HL-60 (cell line): Measurements from ENCODE around the gene QPRT.
"Not testable (repeated sequence)": the region's sequence is repeated elsewhere in the genome, so short reads cannot be mapped to it uniquely, and the experiment has no call there.

Experiments used
- DNase-seq, 2 experiments: peaks; one replicate each; pipeline ENCODE4 v3.0.0-alpha.2; 2010 to 2020; ENCODE audit warnings: low read depth in 1 of 2, low spot score in 1 of 2
- H3K27ac ChIP-seq: fragments of 250-450 bp; sonication (Bioruptor Pico); replicated peaks from 2 replicates; pipeline ENCODE4 v1.5.1; 2020; ENCODE audit warnings: mild to moderate bottlenecking, moderate library complexity
- H3K27me3 ChIP-seq: fragments of 250-450 bp; sonication (Bioruptor Pico); 2 replicates; pipeline ENCODE4 v1.5.1; 2021; ENCODE audit warnings: mild to moderate bottlenecking, moderate library complexity; ENCODE audit not compliant: insufficient read depth, poor library complexity, severe bottlenecking
- H3K4me3 ChIP-seq: replicated peaks from 2 replicates; pipeline ENCODE4 v1.5.1; 2011; ENCODE audit warnings: mild to moderate bottlenecking, control low read depth, low read length; ENCODE audit not compliant: insufficient read depth
- CTCF ChIP-seq: IDR thresholded peaks from one replicate; pipeline ENCODE4 v1.5.1; 2011; ENCODE audit warnings: low read length, control low read depth, inconsistent platforms; ENCODE audit not compliant: insufficient read depth
- GABPA ChIP-seq: IDR thresholded peaks from 2 replicates; pipeline ENCODE4 v1.6.1; 2012; ENCODE audit warnings: low read depth
- POLR2AphosphoS5 ChIP-seq: IDR thresholded peaks from 2 replicates; pipeline ENCODE4 v1.6.1; 2012; ENCODE audit warnings: low read depth
- SPI1 ChIP-seq: IDR thresholded peaks from 2 replicates; pipeline ENCODE4 v1.6.1; 2012; ENCODE audit warnings: low read depth, mild to moderate bottlenecking, borderline replicate concordance
- TF ChIP-seq, protein P1 (sequence below): IDR thresholded peaks from 2 replicates; pipeline ENCODE4 v1.6.1; 2012; ENCODE audit warnings: low read depth; ENCODE audit not compliant: insufficient replicate concordance

QPRT gene

GRCh38 chr16:29744541-29745101 is 65.6 kb downstream of the QPRT start:
- peak overlapping the region; percentile 100 for H3K27ac ChIP-seq
- no peaks in the 10 kb centered on the region for H3K27me3 ChIP-seq
- peak; percentile 33 to 75 for DNase-seq
- TF ChIP-seq, protein P1, sequence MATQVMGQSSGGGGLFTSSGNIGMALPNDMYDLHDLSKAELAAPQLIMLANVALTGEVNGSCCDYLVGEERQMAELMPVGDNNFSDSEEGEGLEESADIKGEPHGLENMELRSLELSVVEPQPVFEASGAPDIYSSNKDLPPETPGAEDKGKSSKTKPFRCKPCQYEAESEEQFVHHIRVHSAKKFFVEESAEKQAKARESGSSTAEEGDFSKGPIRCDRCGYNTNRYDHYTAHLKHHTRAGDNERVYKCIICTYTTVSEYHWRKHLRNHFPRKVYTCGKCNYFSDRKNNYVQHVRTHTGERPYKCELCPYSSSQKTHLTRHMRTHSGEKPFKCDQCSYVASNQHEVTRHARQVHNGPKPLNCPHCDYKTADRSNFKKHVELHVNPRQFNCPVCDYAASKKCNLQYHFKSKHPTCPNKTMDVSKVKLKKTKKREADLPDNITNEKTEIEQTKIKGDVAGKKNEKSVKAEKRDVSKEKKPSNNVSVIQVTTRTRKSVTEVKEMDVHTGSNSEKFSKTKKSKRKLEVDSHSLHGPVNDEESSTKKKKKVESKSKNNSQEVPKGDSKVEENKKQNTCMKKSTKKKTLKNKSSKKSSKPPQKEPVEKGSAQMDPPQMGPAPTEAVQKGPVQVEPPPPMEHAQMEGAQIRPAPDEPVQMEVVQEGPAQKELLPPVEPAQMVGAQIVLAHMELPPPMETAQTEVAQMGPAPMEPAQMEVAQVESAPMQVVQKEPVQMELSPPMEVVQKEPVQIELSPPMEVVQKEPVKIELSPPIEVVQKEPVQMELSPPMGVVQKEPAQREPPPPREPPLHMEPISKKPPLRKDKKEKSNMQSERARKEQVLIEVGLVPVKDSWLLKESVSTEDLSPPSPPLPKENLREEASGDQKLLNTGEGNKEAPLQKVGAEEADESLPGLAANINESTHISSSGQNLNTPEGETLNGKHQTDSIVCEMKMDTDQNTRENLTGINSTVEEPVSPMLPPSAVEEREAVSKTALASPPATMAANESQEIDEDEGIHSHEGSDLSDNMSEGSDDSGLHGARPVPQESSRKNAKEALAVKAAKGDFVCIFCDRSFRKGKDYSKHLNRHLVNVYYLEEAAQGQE, result peak; percentile 35
- TF ChIP-seq CTCF (no peak), GABPA (no peak), SPI1 (no peak), POLR2AphosphoS5 (peak; percentile 79)
- peak overlapping the region; percentile 52 for H3K4me3 ChIP-seq

GRCh38 chr16:29745121-29745852 is 66.3 kb downstream of the QPRT start:
- Histone ChIP-seq H3K4me3 (peak overlapping the region; percentile 52), H3K27ac (peak overlapping the region; percentile 100), H3K27me3 (no peaks in the 10 kb centered on the region)
- DNase-seq, result peak; percentile 63 to 92
- TF ChIP-seq CTCF (no peak), GABPA (peak; percentile 41; the same call in 1 of the 2 replicates), SPI1 (peak; percentile 97), POLR2AphosphoS5 (peak; percentile 1; the same call in 1 of the 2 replicates)
- TF ChIP-seq, protein P1, result peak; percentile 53

DNA sequence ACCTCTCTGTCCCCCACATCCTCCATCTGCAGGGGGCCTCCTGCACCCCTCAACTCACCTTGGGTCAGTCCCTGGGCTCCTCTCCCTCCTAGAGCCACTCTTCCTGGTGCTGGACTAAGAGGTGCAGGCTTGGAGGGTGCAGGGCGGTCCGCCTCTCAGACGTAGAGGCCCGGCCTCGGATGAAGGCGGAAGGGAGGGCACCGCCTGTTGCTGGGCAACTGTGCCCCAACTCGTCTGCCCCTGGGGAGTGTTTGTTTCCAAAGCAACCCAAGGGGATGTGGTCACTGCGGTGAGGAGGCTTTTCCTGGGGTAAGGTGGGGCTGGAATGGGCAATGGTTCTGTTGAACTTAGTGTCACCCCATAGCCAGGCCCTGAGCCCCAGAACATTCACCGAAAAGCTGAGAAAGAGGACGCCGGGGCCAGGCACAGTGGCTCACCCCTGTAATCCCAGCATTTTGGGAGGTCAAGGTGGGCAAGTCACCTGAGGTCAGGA is 66.9 kb downstream of the QPRT start, which contains the start of gene C16orf54:
Gene C16orf54, minus strand, starts transcription at position 138 of the 493 bp plus-strand sequence. CDS start 1,039 bp downstream, outside the sequence.
- peak; percentile 97 to 99 for DNase-seq
- TF ChIP-seq, protein P1, result no peak
- TF ChIP-seq SPI1 (peak; percentile 66; the same call in 1 of the 2 replicates), CTCF (no peak), POLR2AphosphoS5 (peak; percentile 75; the same call in 1 of the 2 replicates), GABPA (no peak)
- peak within 1 kb of the TSS; percentile 100 for H3K27ac ChIP-seq
- peak within 1 kb of the TSS; percentile 52 for H3K4me3 ChIP-seq
- H3K27me3 ChIP-seq, result no peaks in the 10 kb centered on the region

DNA sequence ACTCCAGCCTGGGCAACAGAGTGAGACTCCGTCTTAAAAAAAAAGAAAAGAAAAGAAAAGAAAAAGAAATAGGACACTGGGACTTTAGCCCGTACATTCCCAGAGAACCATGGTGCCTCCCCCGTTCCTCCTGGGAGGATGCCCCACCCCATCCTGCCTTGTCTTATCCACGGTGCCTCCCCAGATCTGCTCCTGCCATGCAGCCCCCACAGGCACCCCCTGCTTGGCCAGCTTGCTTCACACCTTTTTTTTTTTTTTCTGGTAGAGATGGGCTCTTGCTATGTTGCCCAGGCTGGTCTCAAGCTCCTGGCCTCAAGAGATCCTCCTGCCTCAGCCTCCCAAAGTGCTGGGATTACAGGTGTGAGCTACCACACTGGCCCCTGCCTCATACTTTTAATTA is 67.5 kb downstream of the QPRT start:
- H3K27ac ChIP-seq, result peak overlapping the region; percentile 100
- H3K27me3 ChIP-seq, H3K4me3 ChIP-seq, DNase-seq: not testable (repeated sequence)
